ENCODE data around the gene BACH2. TPM values are rescaled to one million over a fixed set of nuclear protein-coding genes. Genes with fewer than 3 reads are reported as not detected.

BACH2 gene
- polyA plus RNA-seq, 2 of the 4 experiments (the other 2 are of a cell fraction), result 0.01 to 0.36 TPM

DNA sequence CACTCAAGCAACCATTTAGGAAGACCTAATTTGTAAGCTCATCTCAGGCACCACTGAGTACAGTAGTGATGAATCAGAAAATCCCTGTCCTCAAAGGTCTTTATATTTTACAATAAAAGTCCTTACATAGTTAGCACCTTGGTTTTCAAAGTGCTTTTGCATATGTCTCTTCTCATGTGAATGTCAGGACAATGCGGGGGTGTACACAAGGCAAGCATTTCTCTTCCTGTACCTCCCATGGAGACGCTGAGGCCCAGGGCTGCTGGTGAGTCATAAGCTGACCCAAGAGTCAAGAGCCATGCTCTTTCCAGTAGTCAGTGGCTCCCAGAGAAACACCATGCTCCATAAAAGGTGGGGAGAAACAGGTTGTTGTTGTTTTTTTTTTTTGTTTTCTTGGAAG is 228.4 kb downstream of the BACH2 start:
- H3K9me3 ChIP-seq, result no peaks in the 10 kb centered on the region
- no peak overlapping the region for H3K4me2 ChIP-seq
- ATAC-seq (no peak), DNase-seq (ENCODE audit: low read depth in 1 of 2, low spot score in 1 of 2) (peak in 1 of 2 experiments; percentile 7), FAIRE-seq (no peak)
- no peak overlapping the region for H3K27ac ChIP-seq
- H3K4me3 ChIP-seq, result no peak overlapping the region
- 13% methylated on average over 1 of the region's 2 CpGs for WGBS (ENCODE audit: missing lambda C conversion rate)
- ChIA-PET POLR2A (no interaction called here), CTCF (interaction anchor here (1.1 to 1.3 kb wide), 2 partner anchors 225 to 326 kb away, joined by 4 read pairs; no protein-coding TSS in a partner anchor)
- no peaks in the 10 kb centered on the region for H3K4me1 ChIP-seq
- TF ChIP-seq, protein P1, sequence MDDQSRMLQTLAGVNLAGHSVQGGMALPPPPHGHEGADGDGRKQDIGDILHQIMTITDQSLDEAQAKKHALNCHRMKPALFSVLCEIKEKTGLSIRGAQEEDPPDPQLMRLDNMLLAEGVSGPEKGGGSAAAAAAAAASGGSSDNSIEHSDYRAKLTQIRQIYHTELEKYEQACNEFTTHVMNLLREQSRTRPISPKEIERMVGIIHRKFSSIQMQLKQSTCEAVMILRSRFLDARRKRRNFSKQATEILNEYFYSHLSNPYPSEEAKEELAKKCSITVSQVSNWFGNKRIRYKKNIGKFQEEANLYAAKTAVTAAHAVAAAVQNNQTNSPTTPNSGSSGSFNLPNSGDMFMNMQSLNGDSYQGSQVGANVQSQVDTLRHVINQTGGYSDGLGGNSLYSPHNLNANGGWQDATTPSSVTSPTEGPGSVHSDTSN (IDR thresholded peaks at IDR 0.05), result no peak
- TF ChIP-seq JUN (IDR thresholded peaks at IDR 0.05) (no peak), ZFP36 (IDR thresholded peaks at IDR 0.05; ENCODE audit: borderline replicate concordance, partially characterized antibody) (no peak), CHD4 (IDR thresholded peaks at IDR 0.05; ENCODE audit: borderline replicate concordance) (no peak), SMC3 (IDR thresholded peaks at IDR 0.05) (no peak), NR3C1 (IDR thresholded peaks at IDR 0.05) (no peak), ZC3H11A (IDR thresholded peaks at IDR 0.05) (no peak), HDAC2 (IDR thresholded peaks at IDR 0.05) (no peak), ZNF302 (CRISPR knock-in tag; IDR thresholded peaks at IDR 0.05) (no peak), CTCF (IDR thresholded peaks at IDR 0.05) (no peak), HOXB13 (CRISPR knock-in tag; IDR thresholded peaks at IDR 0.05; ENCODE audit: low read depth) (no peak), FOSL2 (IDR thresholded peaks at IDR 0.05) (no peak), FOSL2 (CRISPR knock-in tag; IDR thresholded peaks at IDR 0.05) (no peak)

DNA sequence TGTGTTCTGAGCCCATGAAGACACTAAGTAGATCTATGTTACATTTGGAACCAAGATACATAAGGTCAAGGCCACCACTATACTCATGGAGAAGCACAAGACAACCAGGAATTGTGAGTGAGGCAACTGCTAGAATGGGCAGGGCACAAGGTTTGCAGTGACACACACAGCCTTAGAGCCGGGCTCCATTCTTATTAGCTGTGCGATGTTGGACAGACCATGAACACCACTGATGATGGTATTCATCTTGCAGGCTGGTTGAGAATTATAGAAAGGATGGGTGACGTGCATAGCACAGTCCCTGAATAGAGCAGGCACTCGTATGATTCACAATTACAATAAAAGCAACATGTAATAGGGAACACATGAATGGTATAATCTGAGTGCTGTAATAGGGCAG is 229.9 kb downstream of the BACH2 start:
- Histone ChIP-seq H3K4me3 (no peak overlapping the region), H3K9me3 (no peaks in the 10 kb centered on the region), H3K27ac (no peak overlapping the region), H3K4me1 (no peaks in the 10 kb centered on the region), H3K4me2 (no peak overlapping the region)
- ChIA-PET CTCF (no interaction called here), POLR2A (no interaction called here)
- 41% methylated on average over 4 of the region's 4 CpGs for WGBS (ENCODE audit: missing lambda C conversion rate)
- DNase-seq (ENCODE audit: low read depth in 1 of 2, low spot score in 1 of 2) (no peak), FAIRE-seq (no peak), ATAC-seq (0 out of 6 replicates have a peak, but pooled peaks of 1 of the 2 experiments have one; percentile 30)
- no peak for TF ChIP-seq ZC3H11A (IDR thresholded peaks at IDR 0.05)
- no peak for TF ChIP-seq FOSB (CRISPR knock-in tag; IDR thresholded peaks at IDR 0.05)
- TF ChIP-seq TFCP2L1 (CRISPR knock-in tag; IDR thresholded peaks at IDR 0.05), result no peak
- TF ChIP-seq, protein P2, sequence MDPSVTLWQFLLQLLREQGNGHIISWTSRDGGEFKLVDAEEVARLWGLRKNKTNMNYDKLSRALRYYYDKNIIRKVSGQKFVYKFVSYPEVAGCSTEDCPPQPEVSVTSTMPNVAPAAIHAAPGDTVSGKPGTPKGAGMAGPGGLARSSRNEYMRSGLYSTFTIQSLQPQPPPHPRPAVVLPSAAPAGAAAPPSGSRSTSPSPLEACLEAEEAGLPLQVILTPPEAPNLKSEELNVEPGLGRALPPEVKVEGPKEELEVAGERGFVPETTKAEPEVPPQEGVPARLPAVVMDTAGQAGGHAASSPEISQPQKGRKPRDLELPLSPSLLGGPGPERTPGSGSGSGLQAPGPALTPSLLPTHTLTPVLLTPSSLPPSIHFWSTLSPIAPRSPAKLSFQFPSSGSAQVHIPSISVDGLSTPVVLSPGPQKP (IDR thresholded peaks at IDR 0.05; ENCODE audit: low read depth, low read length), result no peak
- no peak for TF ChIP-seq KDM1A (IDR thresholded peaks at IDR 0.05; ENCODE audit: low read depth)
- TF ChIP-seq NR3C1 (IDR thresholded peaks at IDR 0.05), result no peak

DNA sequence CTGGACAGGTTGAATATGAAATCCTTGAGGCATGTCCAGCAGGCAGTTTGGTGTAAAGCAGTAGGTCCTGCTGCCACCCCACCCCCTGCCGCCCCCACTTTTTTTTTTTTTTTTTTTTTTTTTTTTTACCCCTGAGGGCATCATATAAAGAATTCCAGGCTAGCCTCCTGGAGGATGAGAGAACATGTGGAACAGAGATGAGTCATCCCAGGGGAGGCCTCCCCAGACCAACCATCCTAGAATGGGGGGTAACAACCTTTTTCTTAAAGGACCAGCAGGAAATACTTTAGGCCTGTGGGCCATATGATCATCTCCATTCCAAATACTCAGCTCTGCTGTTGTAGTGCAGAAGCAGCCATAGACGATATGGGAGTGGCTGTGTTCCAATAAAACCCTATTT is 231.5 kb downstream of the BACH2 start:
- POLR2A ChIA-PET, result no interaction called here
- no peak overlapping the region for H3K4me3 ChIP-seq
- TF ChIP-seq HMGXB4 (CRISPR knock-in tag; IDR thresholded peaks at IDR 0.05; ENCODE audit: borderline replicate concordance) (no peak), ZSCAN20 (CRISPR knock-in tag; IDR thresholded peaks at IDR 0.05) (no peak), RARB (CRISPR knock-in tag; IDR thresholded peaks at IDR 0.05) (no peak), RCOR1 (IDR thresholded peaks at IDR 0.05; ENCODE audit: low read depth, low read length) (no peak), CEBPB (IDR thresholded peaks at IDR 0.05) (no peak), EP300 (IDR thresholded peaks at IDR 0.05) (no peak)
- no peak overlapping the region for H3K27ac ChIP-seq
- no peak overlapping the region for H3K4me2 ChIP-seq
- CTCF ChIA-PET, result no interaction called here
- DNase-seq (ENCODE audit: low read depth in 1 of 2, low spot score in 1 of 2) (no peak), FAIRE-seq (no peak), ATAC-seq (no peak)
- WGBS (ENCODE audit: missing lambda C conversion rate), result 7% methylated on average over 2 of the region's 2 CpGs
- no peaks in the 10 kb centered on the region for H3K4me1 ChIP-seq
- no peaks in the 10 kb centered on the region for H3K9me3 ChIP-seq
